ENCODE measurements around the gene ABCC11. TPM values are rescaled to one million over a fixed set of nuclear protein-coding genes. Genes with fewer than 3 reads are reported as not detected.
"Not testable (repeated sequence)": the region's sequence is repeated elsewhere in the genome, so short reads cannot be mapped to it uniquely, and the experiment has no call there.

The ABCC11 gene
- total and polyA plus RNA-seq, 4 experiments from 2014 or later = 0.07 to 0.09 TPM; not detected in 2

DNA sequence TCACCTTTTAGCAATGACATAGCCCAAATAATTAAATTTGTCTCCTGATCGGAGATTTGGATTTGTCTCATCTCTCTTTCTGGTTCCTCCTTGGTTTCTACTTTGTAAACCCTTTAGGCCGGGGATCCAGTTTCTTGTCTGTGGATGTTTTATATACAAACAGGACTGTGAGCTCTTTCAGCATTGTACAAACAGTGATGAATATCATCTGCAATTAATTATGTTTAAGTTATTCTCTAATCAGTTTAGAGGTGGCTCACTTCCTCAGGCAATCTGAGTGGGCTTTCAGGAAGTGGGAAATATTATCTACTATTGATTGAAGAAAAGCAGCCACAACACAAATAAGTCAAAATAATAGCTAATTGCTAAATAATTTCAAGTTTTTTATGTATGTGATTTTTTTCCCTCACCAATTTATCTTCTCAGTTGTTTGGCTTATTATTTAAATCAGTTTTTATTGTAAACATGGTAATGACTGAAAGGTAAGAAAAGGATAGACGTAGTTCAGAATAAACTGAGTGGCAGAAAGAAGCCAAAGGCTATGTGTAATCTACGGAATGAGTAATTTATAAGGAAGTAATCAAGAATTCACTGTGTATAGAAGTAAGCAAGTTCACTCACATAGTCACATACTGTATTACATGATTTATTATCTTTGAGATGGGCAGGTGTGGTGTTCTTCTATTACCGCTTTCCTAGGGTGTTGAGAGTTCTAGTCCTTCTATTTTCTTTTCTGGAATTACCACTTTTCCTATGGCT lies 3.4 kb upstream of the ABCC11 start:
- peak overlapping the region in 4 of 7 donors; percentile 2 to 37 (median 16) for H3K27ac Mint-ChIP-seq
- peaks cover 34 to 59% (median 45%) of the 10 kb centered on the region in 4 donors for H3K4me1 Mint-ChIP-seq
- peaks cover 18 to 38% of the 10 kb centered on the region in 2 donors for H3K36me3 Mint-ChIP-seq

DNA sequence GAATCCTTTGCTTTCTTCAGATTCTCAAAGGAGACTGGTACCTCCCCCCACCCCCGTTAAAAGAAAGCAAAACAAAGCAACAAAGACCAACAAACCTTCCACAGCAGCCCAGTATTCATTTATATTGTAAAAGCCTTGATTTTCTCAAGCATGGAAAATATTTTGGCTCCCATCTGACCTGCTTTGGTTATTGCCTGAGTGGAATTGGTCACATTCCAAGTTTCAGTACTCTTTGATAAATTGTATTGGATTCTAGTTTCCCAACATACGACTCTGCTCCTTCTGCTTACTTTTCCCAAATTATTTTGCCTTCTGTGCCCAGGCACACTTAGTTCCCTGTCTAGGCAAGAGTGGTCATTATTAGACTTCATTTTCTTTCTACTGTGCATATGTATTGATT lies 1.3 kb downstream of the ABCC11 start:
- Histone ChIP-seq H3K9me3 (ENCODE audit: control insufficient read depth in 1 of 2, low read length in 2 of 2) (no peaks in the 10 kb centered on the region), H3K27ac (ENCODE audit: low read depth, low read length) (no peak overlapping the region), H3K27me3 (ENCODE audit: insufficient read depth, low read length) (no peaks in the 10 kb centered on the region), H3K4me1 (ENCODE audit: insufficient read depth, low read length) (peaks cover 54% of the 10 kb centered on the region), H3K4me3 (ENCODE audit: low read length in 2 of 2) (no peak overlapping the region), H3K36me3 (ENCODE audit: insufficient read depth, low read length) (no peaks in the 10 kb centered on the region)
- intact Hi-C loops (cut with micrococcal nuclease) = loop anchor here (10.0 kb wide), 1 partner anchor 1561 kb away; the partner anchor contains the start of genes ORC6 and VPS35
- CTCF ChIA-PET (ENCODE audit: partially characterized antibody) = no interaction called here
- Mint-ChIP-seq H3K9me3 (no peaks in the 10 kb centered on the region), H3K36me3 (peaks cover 0 to 12% of the 10 kb centered on the region in 2 donors), H3K27ac (peak overlapping the region in 6 of 7 donors; percentile 14 to 58 (median 38)), H3K4me3 (peak overlapping the region; percentile 37 to 98 (median 84)), H3K4me1 (peaks cover 32 to 66% (median 54%) of the 10 kb centered on the region in 4 donors), H3K27me3 (no peaks in the 10 kb centered on the region)
- POLR2A ChIA-PET (ENCODE audit: partially characterized antibody) = no interaction called here
- DNase-seq = no peak

More for the DNA sequence above, 3.4 kb upstream of the ABCC11 start:
- H3K4me3 Mint-ChIP-seq = peak overlapping the region in 1 of 8 donors; percentile 22
- Histone ChIP-seq H3K36me3 (ENCODE audit: insufficient read depth, low read length) (peaks cover 6% of the 10 kb centered on the region), H3K4me3 (ENCODE audit: low read length in 2 of 2) (no peak overlapping the region), H3K27me3 (ENCODE audit: insufficient read depth, low read length) (no peaks in the 10 kb centered on the region), H3K9me3 (ENCODE audit: control insufficient read depth in 1 of 2, low read length in 2 of 2) (no peaks in the 10 kb centered on the region), H3K27ac (ENCODE audit: low read depth, low read length) (no peak overlapping the region), H3K4me1 (ENCODE audit: insufficient read depth, low read length) (peaks cover 47% of the 10 kb centered on the region)
- no peak for DNase-seq
- POLR2A ChIA-PET (ENCODE audit: partially characterized antibody) = no interaction called here
- CTCF ChIA-PET (ENCODE audit: partially characterized antibody) = interaction anchor here (1.6 kb wide), 1 partner anchor 379 kb away, joined by 5 read pairs; no protein-coding TSS in a partner anchor
- no peaks in the 10 kb centered on the region for H3K9me3 Mint-ChIP-seq
- intact Hi-C loops (cut with micrococcal nuclease) = no loop called here
- no peaks in the 10 kb centered on the region for H3K27me3 Mint-ChIP-seq

DNA sequence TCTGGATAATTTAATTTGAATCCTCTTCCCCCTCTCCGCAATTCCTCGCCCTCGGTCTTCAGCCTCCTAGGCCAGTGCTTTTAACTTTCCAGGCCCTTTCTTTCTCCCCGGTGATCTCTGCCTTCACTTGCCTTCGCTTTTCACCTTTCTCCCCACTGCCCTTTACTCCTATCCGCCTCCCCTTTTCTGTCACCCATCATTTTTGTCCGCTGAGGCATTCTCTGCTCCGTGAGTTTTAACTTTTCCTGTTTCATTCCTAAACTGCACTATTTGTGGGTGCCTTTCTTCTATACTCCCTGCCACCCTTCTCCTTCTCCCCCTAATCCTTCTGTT lies 2.5 kb downstream of the ABCC11 start:
- ChIA-PET POLR2A (ENCODE audit: partially characterized antibody) (interaction anchor here (1.1 to 2.0 kb wide), 4 partner anchors 121 to 1271 kb away, joined by 3 to 9 read pairs (median 6); partner anchors contain the start of genes DNAJA2 and N4BP1), CTCF (ENCODE audit: partially characterized antibody) (interaction anchor here (1.1 kb wide), 1 partner anchor 74 kb away, joined by 3 read pairs; no protein-coding TSS in a partner anchor)
- intact Hi-C loops (cut with micrococcal nuclease) = loop anchor here (1.0 to 10.0 kb wide), 6 partner anchors 74 to 1560 kb away; partner anchors contain the start of genes DNAJA2, NETO2, ORC6 and SIAH1
- peaks cover 28 to 56% (median 45%) of the 10 kb centered on the region in 4 donors for H3K4me1 Mint-ChIP-seq
- H3K27me3 Mint-ChIP-seq = no peaks in the 10 kb centered on the region
- peak overlapping the region; percentile 86 to 98 (median 95) for H3K27ac Mint-ChIP-seq
- Histone ChIP-seq H3K27ac (ENCODE audit: low read depth, low read length) (peak overlapping the region; percentile 70), H3K4me3 (ENCODE audit: low read length in 2 of 2) (peak overlapping the region; percentile 91 to 94), H3K27me3 (ENCODE audit: insufficient read depth, low read length) (no peaks in the 10 kb centered on the region), H3K9me3 (ENCODE audit: control insufficient read depth in 1 of 2, low read length in 2 of 2) (no peaks in the 10 kb centered on the region), H3K4me1 (ENCODE audit: insufficient read depth, low read length) (peaks cover 45% of the 10 kb centered on the region), H3K36me3 (ENCODE audit: insufficient read depth, low read length) (no peaks in the 10 kb centered on the region)
- H3K4me3 Mint-ChIP-seq = peak overlapping the region; percentile 88 to 98 (median 94)
- peaks cover 0 to 4% (median 0%) of the 10 kb centered on the region in 8 donors for H3K9me3 Mint-ChIP-seq
- H3K36me3 Mint-ChIP-seq = peaks cover 0 to 9% of the 10 kb centered on the region in 2 donors
- no peak for DNase-seq

DNA sequence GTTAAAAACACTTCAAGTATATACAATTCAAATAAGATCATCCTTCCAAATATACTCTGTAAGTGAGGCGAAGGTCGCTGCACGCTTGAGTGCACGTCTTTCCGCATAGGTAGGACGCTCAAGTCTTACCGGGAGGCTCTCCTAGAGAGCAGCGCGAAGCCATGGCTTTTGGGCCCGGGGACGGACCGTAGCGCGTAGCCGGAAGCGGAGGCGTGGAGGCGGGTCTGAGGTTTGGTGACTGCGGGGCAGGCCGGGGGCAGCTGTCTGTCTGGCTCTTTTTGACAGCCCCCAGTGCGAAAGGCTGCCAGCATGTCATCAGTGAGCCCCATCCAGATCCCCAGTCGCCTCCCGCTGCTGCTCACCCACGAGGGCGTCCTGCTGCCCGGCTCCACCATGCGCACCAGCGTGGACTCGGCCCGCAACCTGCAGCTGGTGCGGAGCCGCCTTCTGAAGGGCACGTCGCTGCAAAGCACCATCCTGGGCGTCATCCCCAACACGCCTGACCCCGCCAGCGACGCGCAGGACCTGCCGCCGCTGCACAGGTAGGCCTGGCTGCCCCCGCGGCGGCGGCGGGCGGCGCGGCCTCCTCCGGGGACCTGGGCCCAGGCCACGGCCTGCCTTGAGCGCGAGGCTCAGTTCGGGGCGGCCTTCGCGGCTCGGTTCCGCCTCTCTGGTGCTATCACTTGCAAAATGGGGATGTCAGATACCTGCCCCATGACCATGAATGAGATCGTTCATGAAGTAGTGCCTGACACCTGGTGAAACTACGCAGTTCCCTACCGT lies 3.1 kb downstream of the ABCC11 start, which contains the start of gene LONP2:
Gene LONP2, plus strand, starts transcription at position 221 of the 783 bp plus-strand sequence. Its CDS starts 89 bp downstream, at position 310.
- CTCF ChIA-PET (ENCODE audit: partially characterized antibody) = interaction anchor here (1.1 kb wide), 2 partner anchors 15 to 75 kb away, joined by 3 to 5 read pairs; no protein-coding TSS in a partner anchor
- H3K27me3 ChIP-seq (ENCODE audit: insufficient read depth, low read length) = no peaks in the 10 kb centered on the region
- peak within 1 kb of the TSS; percentile 88 to 98 (median 94) for H3K4me3 Mint-ChIP-seq
- peak within 1 kb of the TSS; percentile 91 to 94 for H3K4me3 ChIP-seq (ENCODE audit: low read length in 2 of 2)
- peak; percentile 91 to 93 (median 92) for DNase-seq
- intact Hi-C loops (cut with micrococcal nuclease) = loop anchor here (1.0 to 10.0 kb wide), 6 partner anchors 75 to 1559 kb away; partner anchors contain the start of genes DNAJA2, NETO2, ORC6 and SIAH1
- peak within 1 kb of the TSS; percentile 86 to 98 (median 95) for H3K27ac Mint-ChIP-seq
- H3K27me3 Mint-ChIP-seq = no peaks in the 10 kb centered on the region
- peaks cover 0 to 4% (median 0%) of the 10 kb centered on the region in 8 donors for H3K9me3 Mint-ChIP-seq
- H3K4me1 ChIP-seq (ENCODE audit: insufficient read depth, low read length) = peaks cover 45% of the 10 kb centered on the region
- POLR2A ChIA-PET (ENCODE audit: partially characterized antibody) = interaction anchor here (0.6 to 2.0 kb wide), 6 partner anchors 11 to 1270 kb away, joined by 3 to 9 read pairs (median 4); partner anchors contain the start of genes DNAJA2 and N4BP1
- H3K4me1 Mint-ChIP-seq = peaks cover 28 to 52% (median 43%) of the 10 kb centered on the region in 4 donors
- peaks cover 0 to 9% of the 10 kb centered on the region in 2 donors for H3K36me3 Mint-ChIP-seq
- H3K9me3 ChIP-seq (ENCODE audit: control insufficient read depth in 1 of 2, low read length in 2 of 2) = no peaks in the 10 kb centered on the region
- H3K27ac ChIP-seq (ENCODE audit: low read depth, low read length) = peak within 1 kb of the TSS; percentile 70
- no peaks in the 10 kb centered on the region for H3K36me3 ChIP-seq (ENCODE audit: insufficient read depth, low read length)

DNA sequence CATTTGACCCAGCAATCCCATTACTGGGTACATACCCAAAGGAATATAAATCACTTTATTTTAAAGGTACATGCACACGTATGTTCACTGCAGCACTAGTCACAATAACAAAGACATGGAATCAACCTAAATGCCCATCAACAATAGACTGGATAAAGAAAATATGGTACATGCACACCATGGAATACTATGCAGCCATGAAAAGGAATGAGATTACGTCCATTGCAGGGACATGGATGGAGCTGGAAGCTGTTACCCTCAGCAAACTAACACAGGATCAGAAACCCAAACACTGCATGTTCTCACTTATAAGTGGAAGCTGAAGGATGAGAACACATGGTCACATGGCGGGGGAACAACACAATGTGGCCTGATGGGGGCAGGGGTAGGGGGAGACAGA lies 7.2 kb downstream of the ABCC11 start:
- DNase-seq = not testable (repeated sequence)

DNA sequence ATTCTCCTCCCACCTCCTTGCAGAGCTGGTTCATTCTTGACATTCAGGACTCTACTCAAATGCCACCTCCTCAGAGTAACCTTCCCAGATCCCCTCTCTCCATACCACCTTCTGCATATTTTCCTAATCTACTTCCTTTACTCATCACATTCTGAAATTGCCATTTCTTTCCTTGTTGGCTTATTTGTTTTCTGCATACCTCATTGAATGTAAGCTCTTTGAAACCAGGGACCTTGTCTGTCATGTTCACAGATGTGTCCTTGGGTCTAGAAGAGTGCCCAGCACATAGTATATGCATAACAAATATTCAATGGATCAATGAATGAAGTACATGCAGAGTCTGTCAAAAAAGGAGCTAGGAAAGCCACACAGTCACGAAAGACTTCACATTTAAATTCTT lies 11.1 kb downstream of the ABCC11 start:
- peaks cover 0 to 4% (median 0%) of the 10 kb centered on the region in 8 donors for H3K9me3 Mint-ChIP-seq
- no peaks in the 10 kb centered on the region for H3K4me1 Mint-ChIP-seq
- H3K36me3 Mint-ChIP-seq = no peaks in the 10 kb centered on the region
- Histone ChIP-seq H3K9me3 (ENCODE audit: control insufficient read depth in 1 of 2, low read length in 2 of 2) (no peaks in the 10 kb centered on the region), H3K36me3 (ENCODE audit: insufficient read depth, low read length) (no peaks in the 10 kb centered on the region), H3K27me3 (ENCODE audit: insufficient read depth, low read length) (no peaks in the 10 kb centered on the region), H3K4me1 (ENCODE audit: insufficient read depth, low read length) (no peaks in the 10 kb centered on the region), H3K27ac (ENCODE audit: low read depth, low read length) (no peak overlapping the region), H3K4me3 (ENCODE audit: low read length in 2 of 2) (no peak overlapping the region)
- peak overlapping the region in 1 of 7 donors; percentile 7 for H3K27ac Mint-ChIP-seq
- H3K27me3 Mint-ChIP-seq = peaks cover 0 to 5% of the 10 kb centered on the region in 2 donors
- no peak overlapping the region for H3K4me3 Mint-ChIP-seq
- intact Hi-C loops (cut with micrococcal nuclease) = no loop called here
- ChIA-PET POLR2A (ENCODE audit: partially characterized antibody) (no interaction called here), CTCF (ENCODE audit: partially characterized antibody) (no interaction called here)
- no peak for DNase-seq

More for the DNA sequence above, 7.2 kb downstream of the ABCC11 start:
- H3K4me3 Mint-ChIP-seq; H3K27me3 Mint-ChIP-seq; H3K27me3 ChIP-seq (ENCODE audit: insufficient read depth, low read length); H3K36me3 Mint-ChIP-seq; H3K4me1 ChIP-seq (ENCODE audit: insufficient read depth, low read length); H3K27ac ChIP-seq (ENCODE audit: low read depth, low read length); H3K27ac Mint-ChIP-seq; H3K36me3 ChIP-seq (ENCODE audit: insufficient read depth, low read length); H3K9me3 Mint-ChIP-seq; POLR2A ChIA-PET (ENCODE audit: partially characterized antibody); H3K4me3 ChIP-seq (ENCODE audit: low read length in 2 of 2); H3K9me3 ChIP-seq (ENCODE audit: control insufficient read depth in 1 of 2, low read length in 2 of 2): not testable (repeated sequence)
- CTCF ChIA-PET (ENCODE audit: partially characterized antibody) = interaction anchor here (0.6 to 1.8 kb wide), 2 partner anchors 226 to 390 kb away, joined by 4 read pairs; no protein-coding TSS in a partner anchor
- peaks cover 10 to 17% (median 13%) of the 10 kb centered on the region in 4 donors for H3K4me1 Mint-ChIP-seq
- intact Hi-C loops (cut with micrococcal nuclease) = loop anchor here (5.0 to 10.0 kb wide), 3 partner anchors 382 to 1555 kb away; partner anchors contain the start of genes NETO2, ORC6 and VPS35

Measured in CD4-positive, alpha-beta memory T cell (primary cell).